CD4-positive, alpha-beta T cell treated with Interferon alpha-2 for 1 hour (primary cell): Measurements from ENCODE around the gene ANO1.

ENCODE experiments used
- DNase-seq, 2 donors: peaks; one replicate each; pipeline ENCODE4 v3.0.0-alpha.2; 2020 to 2022

ANO1 gene

GRCh38 chr11:70141486-70142220, 63.5 kb downstream of the ANO1 start:
- no peak for DNase-seq

GRCh38 chr11:70142221-70142875, 64.2 kb downstream of the ANO1 start:
- no peak for DNase-seq

GRCh38 chr11:70144262-70144661, 66.1 kb downstream of the ANO1 start:
- DNase-seq, result no peak

- no peak for DNase-seq
Observed at GRCh38 chr11:70145071-70145470, 67.0 kb downstream of the ANO1 start.

GRCh38 chr11:70145841-70146240, 67.7 kb downstream of the ANO1 start:
- no peak for DNase-seq

GRCh38 chr11:70146299-70146698, 68.2 kb downstream of the ANO1 start:
- no peak for DNase-seq

- DNase-seq, result no peak
Observed at GRCh38 chr11:70146895-70147520, 68.9 kb downstream of the ANO1 start.

GRCh38 chr11:70147668-70148067, 69.6 kb downstream of the ANO1 start:
- no peak for DNase-seq

GRCh38 chr11:70151671-70152070, 73.6 kb downstream of the ANO1 start:
- DNase-seq, result no peak

- no peak for DNase-seq
Observed at GRCh38 chr11:70153133-70153727, 75.1 kb downstream of the ANO1 start.

GRCh38 chr11:70155386-70155785, 77.3 kb downstream of the ANO1 start:
- no peak for DNase-seq

- DNase-seq, result no peak
Observed at GRCh38 chr11:70156291-70157037, 78.3 kb downstream of the ANO1 start.

GRCh38 chr11:70158201-70158600, 80.1 kb downstream of the ANO1 start:
- DNase-seq, result no peak

GRCh38 chr11:70158757-70159389, 80.8 kb downstream of the ANO1 start:
- no peak for DNase-seq

GRCh38 chr11:70159627-70160570, 81.8 kb downstream of the ANO1 start:
- DNase-seq, result no peak

GRCh38 chr11:70161043-70161625, 83.0 kb downstream of the ANO1 start:
- no peak for DNase-seq

GRCh38 chr11:70164705-70165104, 86.6 kb downstream of the ANO1 start:
- no peak for DNase-seq

- no peak for DNase-seq
Observed at GRCh38 chr11:70167120-70167519, 89.0 kb downstream of the ANO1 start.

- no peak for DNase-seq
Observed at GRCh38 chr11:70167723-70168404, 89.7 kb downstream of the ANO1 start.

GRCh38 chr11:70168405-70168754, 90.3 kb downstream of the ANO1 start:
- DNase-seq, result no peak
